CD8-positive, alpha-beta memory T cell (primary cell): ENCODE results near the gene OR5T1. TPM values are rescaled to one million over a fixed set of nuclear protein-coding genes. Genes with fewer than 3 reads are reported as not detected.

ENCODE experiments used
- polyA plus RNA-seq: library from polyadenylated mRNA; unstranded; fragments of 300-500 nt; fragmentation: Illumina TruSeq; gene quantifications from one replicate; pipeline ENCODE4 v1.2.3, GENCODE V29; 2021
- total RNA-seq, 2 experiments: library from RNA; stranded (reverse); gene quantifications; one replicate each; pipeline ENCODE4 v1.2.3, GENCODE V29; 2021

Gene OR5T1
- total and polyA plus RNA-seq, 3 experiments from 2014 or later: not detected

Other genes starting within 250 kb of the OR5T1 start
- not detected for gene OR5AS1, start 246.5 kb upstream of the OR5T1 start, total RNA-seq
- gene OR5AS1, start 246.5 kb upstream of the OR5T1 start, polyA plus RNA-seq: not detected
- gene OR8I2, start 180.8 kb upstream of the OR5T1 start, total RNA-seq: not detected
- gene OR8I2, start 180.8 kb upstream of the OR5T1 start, polyA plus RNA-seq: not detected
- not detected for gene OR8H2, start 170.5 kb upstream of the OR5T1 start, total RNA-seq
- gene OR8H2, start 170.5 kb upstream of the OR5T1 start, polyA plus RNA-seq: not detected
- gene OR8H3, start 151.8 kb upstream of the OR5T1 start, total RNA-seq: not detected
- not detected for gene OR8H3, start 151.8 kb upstream of the OR5T1 start, polyA plus RNA-seq
- gene OR8J3, start 134.0 kb upstream of the OR5T1 start, total RNA-seq: not detected
- not detected for gene OR8J3, start 134.0 kb upstream of the OR5T1 start, polyA plus RNA-seq
- not detected for gene OR8K5, start 113.8 kb upstream of the OR5T1 start, total RNA-seq
- gene OR8K5, start 113.8 kb upstream of the OR5T1 start, polyA plus RNA-seq: not detected
- not detected for gene OR5J2, start 97.5 kb upstream of the OR5T1 start, total RNA-seq
- not detected for gene OR5J2, start 97.5 kb upstream of the OR5T1 start, polyA plus RNA-seq
- gene OR5T2, start 39.9 kb upstream of the OR5T1 start, total RNA-seq: not detected
- gene OR5T2, start 39.9 kb upstream of the OR5T1 start, polyA plus RNA-seq: not detected
- not detected for gene OR5T3, start 21.9 kb upstream of the OR5T1 start, total RNA-seq
- not detected for gene OR5T3, start 21.9 kb upstream of the OR5T1 start, polyA plus RNA-seq
- gene OR8H1, start 18.1 kb downstream of the OR5T1 start, total RNA-seq: not detected
- gene OR8H1, start 18.1 kb downstream of the OR5T1 start, polyA plus RNA-seq: not detected
- not detected for gene OR8K3, start 41.0 kb downstream of the OR5T1 start, total RNA-seq
- not detected for gene OR8K3, start 41.0 kb downstream of the OR5T1 start, polyA plus RNA-seq
- not detected for gene OR8K1, start 71.9 kb downstream of the OR5T1 start, total RNA-seq
- gene OR8K1, start 71.9 kb downstream of the OR5T1 start, polyA plus RNA-seq: not detected
- gene OR8J1, start 80.1 kb downstream of the OR5T1 start, total RNA-seq: not detected
- not detected for gene OR8J1, start 80.1 kb downstream of the OR5T1 start, polyA plus RNA-seq
- gene OR8U1, start 101.5 kb downstream of the OR5T1 start, total RNA-seq: not detected
- gene OR8U1, start 101.5 kb downstream of the OR5T1 start, polyA plus RNA-seq: not detected
- gene OR5AL1, start 138.5 kb downstream of the OR5T1 start, total RNA-seq: not detected
- gene OR5AL1, start 138.5 kb downstream of the OR5T1 start, polyA plus RNA-seq: not detected
- not detected for gene OR5M3, start 199.2 kb downstream of the OR5T1 start, total RNA-seq
- not detected for gene OR5M3, start 199.2 kb downstream of the OR5T1 start, polyA plus RNA-seq
- not detected for gene OR5M8, start 217.2 kb downstream of the OR5T1 start, total RNA-seq
- not detected for gene OR5M8, start 217.2 kb downstream of the OR5T1 start, polyA plus RNA-seq